GM21723 (cell line): ENCODE results near the gene PRICKLE2.

Experiments used
- ATAC-seq: cut with Tn5 transposase; IDR thresholded peaks from one replicate; pipeline ENCODE4 v1.9.1; 2021; ENCODE audit warnings: mild to moderate bottlenecking, moderate library complexity; ENCODE audit not compliant: unreplicated experiment

PRICKLE2 gene

GRCh38 chr3:64224826-64225610 is at the start of gene PRICKLE2:
TSS of gene PRICKLE2 (minus strand) at chr3:64225466. CDS start at chr3:64198927, 26,539 bp downstream.
- peak; percentile 94 for ATAC-seq

- ATAC-seq = no peak
These were observed 47.6 kb upstream of the PRICKLE2 start for GRCh38 chr3:64272842-64273241.

GRCh38 chr3:64272271-64272670 is 47.0 kb upstream of the PRICKLE2 start:
- no peak for ATAC-seq

GRCh38 chr3:64271631-64272030 is 46.4 kb upstream of the PRICKLE2 start:
- no peak for ATAC-seq

GRCh38 chr3:64270866-64271260 is 45.6 kb upstream of the PRICKLE2 start:
- ATAC-seq = no peak

- ATAC-seq = no peak
These were observed 45.0 kb upstream of the PRICKLE2 start for GRCh38 chr3:64270142-64270865.

GRCh38 chr3:64268926-64269325 is 43.7 kb upstream of the PRICKLE2 start:
- no peak for ATAC-seq

GRCh38 chr3:64267721-64268604 is 42.7 kb upstream of the PRICKLE2 start:
- no peak for ATAC-seq

GRCh38 chr3:64266983-64267382 is 41.7 kb upstream of the PRICKLE2 start:
- no peak for ATAC-seq

GRCh38 chr3:64266065-64266931 is 41.0 kb upstream of the PRICKLE2 start:
- ATAC-seq = no peak

- ATAC-seq = no peak
These were observed 40.4 kb upstream of the PRICKLE2 start for GRCh38 chr3:64265646-64266045.

GRCh38 chr3:64264501-64265109 is 39.3 kb upstream of the PRICKLE2 start:
- ATAC-seq = no peak

- no peak for ATAC-seq
These were observed 37.4 kb upstream of the PRICKLE2 start for GRCh38 chr3:64262574-64263114.

GRCh38 chr3:64260431-64260830 is 35.2 kb upstream of the PRICKLE2 start:
- no peak for ATAC-seq

GRCh38 chr3:64259636-64260035 is 34.4 kb upstream of the PRICKLE2 start:
- ATAC-seq = no peak

GRCh38 chr3:64257100-64257755 is 32.0 kb upstream of the PRICKLE2 start:
- ATAC-seq = no peak

GRCh38 chr3:64255741-64256340 is 30.6 kb upstream of the PRICKLE2 start:
- no peak for ATAC-seq

GRCh38 chr3:64254443-64254842 is 29.2 kb upstream of the PRICKLE2 start:
- ATAC-seq = no peak

- ATAC-seq = no peak
These were observed 28.4 kb upstream of the PRICKLE2 start for GRCh38 chr3:64253689-64254088.
